Left lobe of liver (tissue), 2 donors: ENCODE data around the gene TMPRSS2. TPM values are rescaled to one million over a fixed set of nuclear protein-coding genes. Genes with fewer than 3 reads are reported as not detected.
"Not testable (repeated sequence)": the region's sequence is repeated elsewhere in the genome, so short reads cannot be mapped to it uniquely, and the experiment has no call there.

ENCODE experiments used
- ATAC-seq: fragments of 200-7000 bp; cut with Tn5 transposase; one replicate; pipeline ENCODE4 v1.9.1; 2020; ENCODE audit warnings: mild to moderate bottlenecking, moderate library complexity
- DNase-seq: peaks from one replicate; pipeline ENCODE4 v3.0.0-alpha.2; 2020; ENCODE audit warnings: low spot score
- total RNA-seq: library from RNA; stranded (reverse); gene quantifications from one replicate; pipeline ENCODE4 v1.2.1, GENCODE V29; 2021
- donor health status: DM: no; HTN: no; CAD: no; lungs with moderate emphysema.
- donor health status: DM: no; HTN: yes; CAD: no.

Gene TMPRSS2
- total RNA-seq, 1 donor from 2014 or later = 21.5 TPM

GRCh38 chr21:41429305-41429704 lies 78.7 kb downstream of the TMPRSS2 start:
- ATAC-seq = no peak

DNA sequence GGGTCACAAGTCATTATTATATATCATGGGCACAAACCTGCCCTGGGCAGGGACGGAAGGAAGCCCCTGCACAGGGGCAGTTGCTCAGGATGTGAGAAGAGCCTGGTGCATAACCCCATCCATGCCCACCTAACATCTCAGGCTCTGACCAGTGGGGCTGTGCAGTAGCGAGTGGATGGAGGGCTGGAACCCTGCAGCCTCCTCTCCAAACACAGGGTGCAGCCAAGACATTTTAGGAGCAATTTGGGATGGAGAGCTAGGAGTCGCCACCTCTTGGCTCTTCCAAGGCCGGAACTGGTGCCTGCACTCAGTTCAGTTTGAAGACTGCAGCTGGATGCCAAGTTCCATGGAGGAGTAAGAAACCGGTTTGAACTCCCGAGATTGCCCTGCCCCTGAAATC lies 79.1 kb downstream of the TMPRSS2 start:
- DNase-seq (no peak), ATAC-seq (no peak)

More at GRCh38 chr21:41429305-41429704, 78.7 kb downstream of the TMPRSS2 start:
- no peak for DNase-seq

GRCh38 chr21:41428311-41428710 lies 79.6 kb downstream of the TMPRSS2 start:
- DNase-seq (no peak), ATAC-seq (no peak)

GRCh38 chr21:41427556-41427955 lies 80.4 kb downstream of the TMPRSS2 start:
- ATAC-seq = no peak
- no peak for DNase-seq

- ATAC-seq (peak; percentile 29), DNase-seq (no peak)
Measured at GRCh38 chr21:41426676-41427404, 81.1 kb downstream of the TMPRSS2 start.

GRCh38 chr21:41425954-41426675 lies 81.8 kb downstream of the TMPRSS2 start, which contains the start of gene MX1:
TSS of gene MX1 (plus strand) at chr21:41426239. CDS start at chr21:41432071, 5,832 bp downstream.
- ATAC-seq = peak; percentile 95
- DNase-seq = peak; percentile 76

DNA sequence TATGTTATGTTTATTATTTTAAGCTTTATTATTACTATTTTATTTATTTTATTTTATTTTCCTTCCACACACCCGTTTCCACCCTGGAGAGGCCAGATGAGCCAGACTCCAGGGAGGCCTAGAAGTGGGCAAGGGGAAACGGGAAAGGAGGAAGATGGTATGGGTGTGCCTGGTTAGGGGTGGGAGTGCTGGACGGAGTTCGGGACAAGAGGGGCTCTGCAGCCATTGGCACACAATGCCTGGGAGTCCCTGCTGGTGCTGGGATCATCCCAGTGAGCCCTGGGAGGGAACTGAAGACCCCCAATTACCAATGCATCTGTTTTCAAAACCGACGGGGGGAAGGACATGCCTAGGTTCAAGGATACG lies 82.4 kb downstream of the TMPRSS2 start:
- DNase-seq = no peak
- ATAC-seq = no peak

- ATAC-seq, DNase-seq: not testable (repeated sequence)
Measured at GRCh38 chr21:41423305-41423636, 84.7 kb downstream of the TMPRSS2 start.

GRCh38 chr21:41422546-41423304 lies 85.2 kb downstream of the TMPRSS2 start:
- no peak for ATAC-seq

GRCh38 chr21:41420998-41421397 lies 87.0 kb downstream of the TMPRSS2 start:
- DNase-seq, ATAC-seq: not testable (repeated sequence)

More at GRCh38 chr21:41422546-41423304, 85.2 kb downstream of the TMPRSS2 start:
- DNase-seq = no peak

- DNase-seq (peak; percentile 88), ATAC-seq (peak; percentile 87)
Measured at GRCh38 chr21:41419921-41420862, 87.8 kb downstream of the TMPRSS2 start.

- no peak for DNase-seq
- ATAC-seq = no peak
Measured at GRCh38 chr21:41418956-41419680, 88.8 kb downstream of the TMPRSS2 start.

GRCh38 chr21:41418393-41418792 lies 89.6 kb downstream of the TMPRSS2 start:
- ATAC-seq (no peak), DNase-seq (no peak)

DNA sequence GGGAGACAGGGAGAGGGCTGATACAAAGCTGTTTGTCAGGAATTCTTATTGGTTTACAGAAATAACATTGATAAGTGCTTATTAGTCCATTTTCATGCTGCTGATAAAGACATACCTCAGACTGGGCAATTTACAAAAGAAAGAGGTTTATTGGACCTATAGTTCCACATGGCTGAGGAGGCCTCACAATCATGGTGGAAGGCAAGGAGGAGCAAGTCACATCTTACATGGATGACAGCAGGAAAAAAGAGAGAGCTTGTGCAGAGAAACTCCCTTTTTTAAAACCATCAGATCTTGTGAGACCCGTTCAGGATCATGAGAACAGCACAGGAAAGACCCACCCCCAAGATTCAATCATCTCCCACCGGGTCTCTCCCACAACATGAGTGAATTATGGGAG lies 90.5 kb downstream of the TMPRSS2 start:
- ATAC-seq, DNase-seq: not testable (repeated sequence)

Other genes starting within 250 kb of the TMPRSS2 start
- 0.91 TPM for gene FAM3B, start 191.4 kb downstream of the TMPRSS2 start, total RNA-seq
- 0.75 TPM for gene MX2, start 146.1 kb downstream of the TMPRSS2 start, total RNA-seq
- 8.5 TPM for gene MX1, start 81.9 kb downstream of the TMPRSS2 start, total RNA-seq